Peyer's patch (tissue), 4 donors: ENCODE results near the gene GCN1. TPM values are rescaled to one million over a fixed set of nuclear protein-coding genes. Genes with fewer than 3 reads are reported as not detected.
"Not testable (repeated sequence)": the region's sequence is repeated elsewhere in the genome, so short reads cannot be mapped to it uniquely, and the experiment has no call there.

ENCODE experiments used
- DNase-seq, 3 donors: peaks; one replicate each; pipeline ENCODE4 v3.0.0-alpha.2; 2017 to 2019
- H3K27ac ChIP-seq, 4 donors: fragments of 200-600 bp; sonication (generic); one replicate each; pipeline ENCODE4 v1.5.1; 2016 to 2019
- H3K27me3 ChIP-seq, 2 donors: fragments of 200-600 bp; sonication (generic); one replicate each; pipeline ENCODE4 v1.5.1; 2019
- H3K36me3 ChIP-seq, 3 donors: fragments of 200-600 bp; sonication (generic); one replicate each; pipeline ENCODE4 v1.5.1; 2016 to 2019
- H3K4me1 ChIP-seq, 4 donors: fragments of 200-600 bp; sonication (generic); one replicate each; pipeline ENCODE4 v1.5.1; 2016 to 2019
- H3K4me3 ChIP-seq, 4 donors: fragments of 200-600 bp; sonication (generic); 1 replicate in 3 of 4; 2 replicates in 1 of 4; pipeline ENCODE4 v1.5.1; 2016 to 2019; ENCODE audit warnings: mild to moderate bottlenecking in 1 of 4
- H3K9me3 ChIP-seq, 4 donors: fragments of 200-600 bp; sonication (generic); one replicate each; pipeline ENCODE4 v1.5.1; 2016 to 2019; ENCODE audit warnings: mild to moderate bottlenecking in 1 of 4
- POLR2A ChIP-seq, 2 donors: fragments of 450-650 bp; IDR thresholded peaks; one replicate each; pipeline ENCODE4 v1.5.1; 2017; ENCODE audit warnings: antibody characterized with exemption in 2 of 2, mild to moderate bottlenecking in 2 of 2, moderate library complexity in 2 of 2
- total RNA-seq, 4 donors: library from RNA; depleted of rRNA; stranded (reverse); fragments of >200 nt; gene quantifications; one replicate each; pipeline ENCODE4 v1.1.0, GENCODE V29; 2016
- TF ChIP-seq, protein P1 (sequence below), 6 experiments: fragments of 450-650 bp in 4 of 6; fragments of 200-600 bp in 2 of 6; sonication (generic) in 1 of 6; IDR thresholded peaks; one replicate each; pipeline ENCODE4 v1.5.1; 2017 to 2019; ENCODE audit warnings: antibody characterized with exemption in 6 of 6, mild to moderate bottlenecking in 3 of 6, moderate library complexity in 1 of 6

GCN1 gene
- total RNA-seq, 4 donors from 2014 or later: 64.1 to 171 (median 126) TPM

DNA sequence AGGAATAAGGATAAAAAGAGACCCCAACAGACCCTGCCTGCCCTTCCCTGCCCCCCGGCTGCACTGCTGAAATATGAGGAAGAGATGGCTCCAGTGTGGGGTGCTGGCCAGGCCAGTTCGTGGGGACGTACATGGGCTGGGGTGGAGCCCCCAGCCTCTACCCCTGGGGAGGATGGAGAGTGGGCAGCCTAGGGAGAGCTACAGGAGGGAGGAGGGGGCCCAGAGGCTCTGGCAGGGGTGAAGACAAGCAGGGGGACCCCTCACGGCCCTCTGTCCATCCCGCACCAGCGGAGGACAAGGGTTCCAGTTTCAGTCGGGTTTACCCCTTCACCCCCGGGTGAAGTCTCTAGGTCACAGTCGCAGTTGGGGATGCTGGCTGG, 17.4 kb upstream of the GCN1 start:
- TF ChIP-seq, protein P1, sequence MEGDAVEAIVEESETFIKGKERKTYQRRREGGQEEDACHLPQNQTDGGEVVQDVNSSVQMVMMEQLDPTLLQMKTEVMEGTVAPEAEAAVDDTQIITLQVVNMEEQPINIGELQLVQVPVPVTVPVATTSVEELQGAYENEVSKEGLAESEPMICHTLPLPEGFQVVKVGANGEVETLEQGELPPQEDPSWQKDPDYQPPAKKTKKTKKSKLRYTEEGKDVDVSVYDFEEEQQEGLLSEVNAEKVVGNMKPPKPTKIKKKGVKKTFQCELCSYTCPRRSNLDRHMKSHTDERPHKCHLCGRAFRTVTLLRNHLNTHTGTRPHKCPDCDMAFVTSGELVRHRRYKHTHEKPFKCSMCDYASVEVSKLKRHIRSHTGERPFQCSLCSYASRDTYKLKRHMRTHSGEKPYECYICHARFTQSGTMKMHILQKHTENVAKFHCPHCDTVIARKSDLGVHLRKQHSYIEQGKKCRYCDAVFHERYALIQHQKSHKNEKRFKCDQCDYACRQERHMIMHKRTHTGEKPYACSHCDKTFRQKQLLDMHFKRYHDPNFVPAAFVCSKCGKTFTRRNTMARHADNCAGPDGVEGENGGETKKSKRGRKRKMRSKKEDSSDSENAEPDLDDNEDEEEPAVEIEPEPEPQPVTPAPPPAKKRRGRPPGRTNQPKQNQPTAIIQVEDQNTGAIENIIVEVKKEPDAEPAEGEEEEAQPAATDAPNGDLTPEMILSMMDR (IDR thresholded peaks at IDR 0.05): no peak
- no peak for TF ChIP-seq POLR2A (IDR thresholded peaks at IDR 0.05)
- DNase-seq: no peak

DNA sequence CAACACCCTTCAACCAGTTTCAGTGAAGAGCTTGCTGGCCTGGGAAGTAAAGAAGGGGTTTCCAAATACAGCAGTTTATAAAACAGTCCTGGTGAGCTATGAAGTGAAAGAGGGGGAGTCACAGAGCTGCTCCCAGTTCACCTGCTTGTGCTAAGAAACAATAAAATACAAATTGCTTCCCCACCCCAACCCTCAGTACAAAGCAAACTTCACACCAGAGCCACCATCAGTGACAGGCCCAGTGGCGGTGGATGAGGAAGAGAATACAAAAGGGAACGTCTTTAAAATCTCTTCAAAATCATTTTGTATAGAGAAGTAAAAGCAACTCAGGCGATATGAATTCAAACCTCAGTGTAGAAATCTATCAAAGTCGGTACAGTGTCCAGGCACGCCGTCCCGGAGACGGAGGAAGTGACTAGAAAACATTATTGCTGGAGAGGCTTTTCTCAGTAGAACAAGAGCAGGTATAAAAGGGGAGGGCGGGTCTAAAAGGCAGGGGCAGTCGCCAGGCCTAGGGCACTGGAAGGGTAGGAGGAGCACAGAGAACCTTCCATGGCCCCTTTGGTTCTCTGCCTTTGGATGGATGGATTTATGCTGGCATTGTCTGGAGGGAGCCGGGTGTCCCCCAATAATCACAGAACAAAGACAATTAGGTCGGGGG, 16.9 kb upstream of the GCN1 start:
- TF ChIP-seq POLR2A (IDR thresholded peaks at IDR 0.05): no peak
- TF ChIP-seq, protein P1 (IDR thresholded peaks at IDR 0.05): no peak
- Histone ChIP-seq H3K36me3 (peaks cover 0 to 67% (median 0%) of the 10 kb centered on the region in 3 donors), H3K27ac (peak overlapping the region in 2 of 4 donors; percentile 22 to 26), H3K4me1 (no peaks in the 10 kb centered on the region), H3K4me3 (no peak overlapping the region), H3K27me3 (no peaks in the 10 kb centered on the region), H3K9me3 (no peaks in the 10 kb centered on the region)
- DNase-seq: no peak

More for the DNA sequence above, 17.4 kb upstream of the GCN1 start:
- peak overlapping the region in 1 of 4 donors; percentile 22 for H3K27ac ChIP-seq
- H3K4me1 ChIP-seq: no peaks in the 10 kb centered on the region
- no peak overlapping the region for H3K4me3 ChIP-seq
- no peaks in the 10 kb centered on the region for H3K27me3 ChIP-seq
- no peaks in the 10 kb centered on the region for H3K9me3 ChIP-seq
- peaks cover 0 to 72% (median 0%) of the 10 kb centered on the region in 3 donors for H3K36me3 ChIP-seq

DNA sequence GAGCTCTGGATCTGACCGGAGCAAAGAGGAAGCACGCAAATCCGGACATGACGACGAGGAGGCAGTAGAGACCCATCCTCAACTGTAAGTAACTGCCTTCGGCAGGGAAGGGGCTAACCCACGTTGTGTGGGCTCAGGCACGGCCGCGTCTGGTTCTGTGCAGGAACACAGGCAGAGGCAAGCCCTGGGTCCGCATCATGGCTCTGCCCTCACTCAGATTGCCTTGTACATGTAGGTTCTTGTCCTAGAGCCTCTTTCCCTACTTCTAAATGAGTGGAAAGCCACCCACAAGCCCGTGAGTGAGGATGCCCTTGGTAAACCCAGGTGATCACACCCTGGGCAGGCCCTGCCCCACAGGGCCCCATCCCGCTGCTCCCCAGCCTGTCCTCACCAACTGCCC, 15.3 kb upstream of the GCN1 start:
- Histone ChIP-seq H3K27ac (no peak overlapping the region), H3K9me3 (no peaks in the 10 kb centered on the region), H3K4me1 (no peaks in the 10 kb centered on the region), H3K27me3 (no peaks in the 10 kb centered on the region), H3K4me3 (no peak overlapping the region), H3K36me3 (peaks cover 0 to 51% (median 0%) of the 10 kb centered on the region in 3 donors)
- TF ChIP-seq, protein P1 (IDR thresholded peaks at IDR 0.05): no peak
- TF ChIP-seq POLR2A (IDR thresholded peaks at IDR 0.05): no peak
- no peak for DNase-seq

DNA sequence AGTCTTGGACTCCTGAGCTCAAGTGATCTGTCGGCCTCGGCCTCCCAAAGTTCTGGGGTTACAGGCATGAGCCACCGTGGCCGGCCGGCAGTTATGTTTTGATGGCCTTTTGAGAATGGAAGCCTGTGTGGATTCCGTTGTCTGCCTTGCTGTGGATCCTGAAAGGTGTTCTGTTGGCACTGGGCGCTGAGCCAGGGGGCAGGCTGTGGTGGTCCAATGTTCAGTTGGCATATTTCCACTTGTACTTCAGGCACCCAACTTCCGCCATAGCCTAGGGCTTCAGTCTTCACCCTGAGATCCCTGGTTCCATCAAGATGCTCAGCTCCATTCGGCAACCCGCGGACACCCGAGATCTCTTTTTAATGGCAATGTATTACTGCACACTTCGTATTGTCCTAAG, 12.7 kb upstream of the GCN1 start:
- no peaks in the 10 kb centered on the region for H3K27me3 ChIP-seq

DNA sequence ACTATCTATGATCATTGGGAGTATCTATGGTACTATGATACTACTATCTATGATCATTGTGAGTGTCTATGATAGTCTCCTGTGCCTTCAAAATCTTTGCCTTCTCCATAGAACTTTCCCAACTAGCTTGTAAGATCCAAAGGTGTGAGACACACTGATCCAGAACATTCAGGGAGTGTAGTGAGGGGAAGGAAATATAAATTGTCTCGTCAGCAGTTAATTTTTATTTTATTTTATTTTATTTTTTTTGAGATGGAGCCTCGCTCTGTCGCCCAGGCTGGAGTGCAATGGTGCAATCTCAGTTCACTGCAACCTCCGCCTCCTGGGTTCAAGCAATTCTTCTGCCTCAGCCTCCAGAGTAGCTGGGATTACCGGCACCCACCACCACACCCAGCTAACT, 12.3 kb upstream of the GCN1 start:
- peak overlapping the region in 1 of 4 donors; percentile 51 for H3K27ac ChIP-seq
- peaks cover 0 to 21% (median 0%) of the 10 kb centered on the region in 3 donors for H3K36me3 ChIP-seq
- not testable (repeated sequence) for H3K27me3 ChIP-seq, H3K4me3 ChIP-seq, DNase-seq, H3K4me1 ChIP-seq, H3K9me3 ChIP-seq

More for the DNA sequence above, 12.7 kb upstream of the GCN1 start:
- H3K36me3 ChIP-seq: peaks cover 0 to 25% (median 0%) of the 10 kb centered on the region in 3 donors
- TF ChIP-seq, protein P1 (IDR thresholded peaks at IDR 0.05): no peak
- TF ChIP-seq POLR2A (IDR thresholded peaks at IDR 0.05): no peak
- H3K4me1 ChIP-seq: peaks cover 0 to under 1% (median 0%) of the 10 kb centered on the region in 4 donors
- H3K27ac ChIP-seq: peak overlapping the region in 1 of 4 donors; percentile 51
- H3K4me3 ChIP-seq: no peak overlapping the region
- H3K9me3 ChIP-seq: no peaks in the 10 kb centered on the region
- DNase-seq: peak in 2 of 3 donors; percentile 74 to 78

DNA sequence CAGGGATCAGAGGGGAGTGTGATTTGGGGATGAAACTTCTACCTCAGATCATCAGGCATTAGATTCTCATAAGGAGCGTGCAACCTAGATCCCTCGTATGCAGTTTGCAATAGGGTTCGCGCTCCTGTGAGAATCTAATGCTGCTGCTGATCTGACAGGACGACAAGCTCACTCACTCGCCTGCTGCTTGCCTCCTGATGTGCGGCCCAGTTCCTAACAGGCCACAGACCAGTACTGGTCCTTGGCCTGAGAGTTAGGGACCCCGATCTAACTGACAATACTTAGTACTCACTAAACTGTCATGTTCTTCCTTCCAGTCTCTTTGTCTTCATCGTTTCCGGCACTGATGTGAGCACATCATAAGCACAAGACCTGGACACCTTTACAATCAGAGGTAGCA, 11.7 kb upstream of the GCN1 start:
- Histone ChIP-seq H3K4me1 (peaks cover 0 to 3% (median 0%) of the 10 kb centered on the region in 4 donors), H3K9me3 (no peaks in the 10 kb centered on the region), H3K27ac (no peak overlapping the region), H3K4me3 (no peak overlapping the region), H3K36me3 (peaks cover 0 to 15% (median 0%) of the 10 kb centered on the region in 3 donors), H3K27me3 (no peaks in the 10 kb centered on the region)
- TF ChIP-seq POLR2A (IDR thresholded peaks at IDR 0.05): no peak
- TF ChIP-seq, protein P1 (IDR thresholded peaks at IDR 0.05): no peak
- DNase-seq: no peak
